GDM1 (cell line): Measurements from ENCODE around the gene STYK1.
"Not testable (repeated sequence)": the region's sequence is repeated elsewhere in the genome, so short reads cannot be mapped to it uniquely, and the experiment has no call there.

Source experiments
- DNase-seq: peaks from one replicate; lab custom pipeline; 2025; lab: John Stamatoyannopoulos, UW

The STYK1 gene

GRCh38 chr12:10688042-10688441 lies 14.2 kb upstream of the STYK1 start:
- no peak for DNase-seq

DNA sequence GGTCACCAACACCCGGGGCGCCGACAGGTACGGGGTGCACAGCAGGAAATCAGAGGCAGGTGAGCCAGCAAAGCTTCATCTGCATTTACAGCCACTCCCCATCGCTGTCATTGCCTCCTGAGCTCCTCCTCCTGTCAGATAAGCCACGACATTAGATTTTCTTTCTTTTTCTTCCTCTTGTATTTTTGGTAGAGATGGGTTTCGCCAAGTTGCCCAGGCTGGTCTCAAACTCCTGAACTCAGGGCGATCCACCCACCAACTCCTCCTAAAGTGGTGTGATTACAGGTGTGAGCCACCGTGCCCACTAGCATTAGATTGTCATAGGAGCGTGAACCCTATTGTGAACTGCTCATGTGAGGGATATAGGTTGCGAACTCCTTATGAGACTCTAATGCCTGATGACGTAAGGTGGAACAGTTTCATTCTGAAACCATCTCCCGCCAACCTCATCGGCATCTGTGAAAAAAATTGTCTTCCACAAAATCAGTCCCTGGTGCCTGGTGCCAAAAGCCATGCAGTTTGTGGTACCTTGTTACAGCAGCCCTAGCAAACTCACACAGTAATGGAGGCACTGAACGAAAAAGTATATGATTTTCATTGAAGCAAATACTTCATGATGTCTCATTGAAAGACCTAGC lies 1.5 kb downstream of the STYK1 start:
- DNase-seq = no peak

- DNase-seq = no peak
Observed at GRCh38 chr12:10669533-10669932, 4.3 kb downstream of the STYK1 start.

GRCh38 chr12:10668526-10668925 lies 5.3 kb downstream of the STYK1 start:
- DNase-seq = no peak

DNA sequence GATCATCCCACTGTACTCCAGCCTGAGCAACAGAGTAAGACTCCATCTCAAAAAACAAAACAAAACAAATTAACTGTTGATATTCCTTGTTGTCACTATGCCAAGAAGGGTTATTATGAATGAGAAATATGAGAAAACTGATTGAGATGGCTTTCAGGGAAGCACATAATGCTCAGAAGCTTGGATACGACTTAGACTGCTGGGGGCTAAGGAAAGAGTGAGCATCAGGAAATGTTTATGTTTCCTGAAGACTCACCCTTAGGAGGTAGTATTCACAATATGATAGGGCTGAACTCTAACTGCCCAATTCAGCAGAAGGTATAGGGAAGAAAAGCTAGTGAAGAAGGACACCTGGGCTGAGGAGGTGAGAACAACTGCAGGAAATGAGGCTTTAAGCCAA lies 6.3 kb downstream of the STYK1 start:
- no peak for DNase-seq

- DNase-seq = no peak
Observed at GRCh38 chr12:10664499-10664898, 9.4 kb downstream of the STYK1 start.

- DNase-seq = no peak
Observed at GRCh38 chr12:10663869-10664268, 10.0 kb downstream of the STYK1 start.

DNA sequence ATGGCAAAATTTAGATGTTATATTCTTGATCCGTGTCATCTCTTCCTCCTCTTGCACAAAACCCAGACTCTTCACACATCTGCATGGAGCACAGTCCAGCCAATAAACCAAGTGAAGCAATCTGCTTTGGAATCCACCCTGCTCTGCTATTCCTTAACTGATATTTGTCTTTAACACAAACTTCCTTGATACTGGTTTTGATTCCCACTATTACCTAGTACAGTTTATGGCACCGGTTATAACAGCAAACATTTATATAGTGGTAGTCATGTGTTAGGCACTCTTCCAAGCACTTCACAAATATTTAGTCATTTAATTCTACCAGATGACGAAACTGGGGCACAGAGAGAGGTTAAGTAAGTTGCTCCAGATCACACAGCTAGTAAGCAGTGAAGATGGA lies 12.5 kb downstream of the STYK1 start:
- DNase-seq = no peak

GRCh38 chr12:10654003-10654402 lies 19.8 kb downstream of the STYK1 start:
- no peak for DNase-seq

DNA sequence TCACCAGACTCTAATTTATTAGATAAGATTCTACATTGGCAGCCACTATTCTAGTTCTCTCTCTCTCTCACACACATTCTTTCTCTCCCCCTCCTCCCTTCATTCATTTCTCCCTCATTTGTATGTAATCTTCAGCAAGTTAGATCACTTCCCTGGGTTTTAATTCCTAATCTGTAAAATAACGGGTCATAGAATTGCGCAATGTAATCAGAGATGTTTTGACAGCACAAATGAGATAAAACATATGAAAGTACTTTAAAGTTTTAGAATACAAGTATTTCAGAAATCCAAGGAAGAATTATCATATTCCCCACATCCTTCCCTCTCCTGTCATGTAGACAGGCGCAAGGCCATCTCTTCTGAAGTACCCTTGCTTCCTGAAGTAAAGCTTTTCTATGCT lies 21.7 kb downstream of the STYK1 start:
- DNase-seq = no peak

DNA sequence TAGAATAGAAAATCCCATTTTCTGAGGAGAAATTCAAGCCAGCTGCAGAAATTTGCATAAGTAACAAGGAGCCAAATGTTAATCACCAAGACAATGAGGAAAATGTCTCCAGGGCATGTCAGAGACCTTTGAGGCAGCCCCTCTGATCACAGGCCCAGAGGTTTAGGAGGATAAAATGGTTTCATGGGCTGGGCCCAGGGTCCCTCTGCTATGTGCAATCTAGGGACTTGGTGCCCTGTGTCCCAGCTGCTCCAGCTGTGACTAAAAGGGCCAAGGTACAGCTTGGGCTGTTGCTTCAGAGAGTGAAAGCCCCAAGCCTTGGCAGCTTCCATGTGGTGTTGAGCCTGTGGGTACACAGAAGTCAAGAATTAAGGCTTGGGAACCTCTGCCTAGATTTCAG lies 27.3 kb downstream of the STYK1 start:
- DNase-seq = not testable (repeated sequence)

GRCh38 chr12:10645910-10646309 lies 27.9 kb downstream of the STYK1 start:
- no peak for DNase-seq

DNA sequence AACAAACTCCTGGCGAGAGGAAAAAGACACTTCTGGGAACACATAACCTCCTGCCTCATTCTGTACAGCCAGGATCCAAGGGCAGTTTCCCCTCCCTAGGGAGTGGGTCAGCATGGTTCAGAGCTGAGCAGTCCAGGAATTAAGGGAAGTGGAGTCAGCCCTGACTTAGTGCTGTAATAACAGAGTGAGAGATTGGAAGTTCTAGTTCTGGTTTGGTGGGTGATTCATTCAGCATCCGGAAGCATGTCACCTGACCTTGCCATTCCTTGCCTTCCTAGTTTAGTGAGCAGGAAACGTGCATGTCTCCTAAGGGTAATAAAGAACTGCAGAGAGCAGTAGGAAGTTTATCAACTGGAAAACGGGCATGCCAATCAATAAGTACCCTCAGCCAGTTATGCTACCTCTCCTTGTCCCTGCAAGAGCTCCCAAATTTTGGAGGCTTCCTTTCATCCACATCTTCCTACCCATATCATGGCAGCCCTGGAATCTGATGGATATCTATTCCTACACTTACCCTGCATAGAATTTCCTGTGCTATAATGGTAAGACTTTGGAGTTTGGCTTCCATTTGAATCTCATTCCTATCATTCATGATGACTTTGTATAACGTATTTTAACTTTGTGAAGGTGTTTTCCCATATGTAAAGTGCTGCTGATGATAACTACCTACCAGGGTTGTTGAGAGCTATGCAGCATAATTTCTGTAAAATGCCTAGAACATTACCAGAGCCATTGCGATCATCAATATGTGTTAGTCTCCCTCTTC lies 31.9 kb downstream of the STYK1 start:
- DNase-seq = no peak

DNA sequence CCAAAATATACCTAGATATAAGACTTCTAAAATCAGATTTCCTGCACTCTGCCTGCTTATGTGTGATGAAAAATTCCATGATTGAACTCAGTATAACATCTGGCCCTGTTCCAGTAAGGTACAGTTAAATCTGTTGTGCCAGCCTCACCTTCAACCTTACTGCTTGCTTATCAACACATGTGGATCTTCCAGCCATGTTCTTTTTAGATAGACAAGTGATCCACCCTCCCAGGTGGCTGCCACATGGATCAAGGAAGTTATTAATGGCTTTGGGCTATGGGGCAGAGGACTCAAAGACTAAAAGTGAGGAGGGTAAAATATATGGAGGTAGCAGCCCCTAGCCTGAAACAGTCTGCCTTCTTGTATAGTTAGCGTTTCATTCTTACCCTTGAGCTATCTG lies 35.1 kb downstream of the STYK1 start:
- no peak for DNase-seq

DNA sequence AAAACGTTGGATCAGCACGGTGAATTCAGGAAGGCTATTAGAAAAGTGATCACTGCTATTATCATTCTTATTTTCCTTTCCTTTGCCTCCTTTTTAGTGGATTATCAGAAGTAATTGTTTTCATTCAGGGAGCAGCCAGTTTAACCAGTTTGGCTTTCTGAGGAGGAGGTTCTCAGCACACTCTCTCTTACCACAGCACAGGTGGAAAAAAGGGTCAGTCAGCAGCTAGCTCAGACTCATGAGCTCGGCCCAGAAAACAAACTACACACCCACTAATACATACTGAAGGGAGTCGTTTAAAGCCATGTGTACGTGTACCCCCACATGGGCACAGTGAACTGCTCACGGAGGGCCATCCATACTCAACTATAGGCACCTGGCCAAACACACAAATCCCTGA lies 37.2 kb downstream of the STYK1 start:
- DNase-seq = no peak

GRCh38 chr12:10636124-10636523 lies 37.7 kb downstream of the STYK1 start:
- DNase-seq = no peak

DNA sequence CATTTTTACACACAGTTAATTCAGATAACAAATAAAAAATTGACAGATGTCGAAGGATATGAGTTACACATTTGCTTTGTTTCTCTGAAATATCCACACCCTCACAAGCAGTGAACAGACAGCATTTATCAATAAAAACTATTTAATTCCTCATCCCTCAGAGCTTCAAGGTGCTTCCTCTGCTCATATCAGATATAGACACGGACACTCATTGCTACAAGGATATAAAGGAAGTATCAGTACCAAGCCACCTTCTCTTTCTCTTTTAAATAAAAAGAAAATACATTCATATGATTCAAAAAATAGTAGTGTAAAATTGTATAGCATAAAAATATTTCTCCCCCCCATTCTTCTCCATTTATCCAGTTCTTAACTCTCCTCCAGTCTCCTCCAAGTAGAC lies 38.5 kb downstream of the STYK1 start:
- no peak for DNase-seq

GRCh38 chr12:10634427-10634826 lies 39.4 kb downstream of the STYK1 start:
- no peak for DNase-seq

DNA sequence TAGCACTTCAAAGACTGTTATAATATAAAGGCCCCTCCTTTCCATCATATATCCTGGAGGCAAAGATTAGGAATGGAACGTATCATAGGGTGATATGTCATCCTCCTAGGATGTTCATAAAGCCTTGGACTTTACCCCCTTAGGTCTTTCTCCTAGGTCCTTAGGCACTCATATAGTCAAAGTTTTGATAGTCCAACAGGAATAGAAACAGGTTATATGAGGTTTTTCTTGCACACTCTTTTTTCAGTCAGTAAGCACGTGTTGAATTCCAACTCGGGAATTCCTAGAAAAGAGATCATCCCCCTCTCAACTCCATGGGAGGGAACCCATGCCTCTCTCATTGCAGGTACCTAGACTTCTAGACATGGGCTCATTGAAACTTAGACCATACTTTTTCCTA lies 40.3 kb downstream of the STYK1 start:
- DNase-seq = no peak

DNA sequence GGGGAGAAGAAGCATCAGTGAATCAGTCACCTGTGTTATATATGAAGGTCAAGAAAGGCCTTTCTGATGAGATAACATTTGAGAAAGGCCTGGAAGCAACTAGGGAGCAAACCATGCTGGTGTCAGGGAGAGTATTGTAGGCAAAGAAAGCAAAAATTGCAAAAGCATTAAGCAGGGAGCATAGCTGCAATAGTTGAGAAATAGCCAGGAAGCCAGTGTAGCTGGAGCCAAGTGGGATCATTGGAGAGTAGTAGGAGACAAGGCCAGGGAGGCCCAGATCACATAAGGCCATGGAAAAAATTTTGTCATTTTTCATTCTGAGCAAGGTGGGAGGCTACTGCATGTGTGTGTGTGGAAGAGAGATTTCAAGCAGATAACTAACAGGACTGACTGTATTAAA lies 41.6 kb downstream of the STYK1 start:
- no peak for DNase-seq

- DNase-seq = no peak
Observed at GRCh38 chr12:10624605-10625004, 49.2 kb downstream of the STYK1 start.

DNA sequence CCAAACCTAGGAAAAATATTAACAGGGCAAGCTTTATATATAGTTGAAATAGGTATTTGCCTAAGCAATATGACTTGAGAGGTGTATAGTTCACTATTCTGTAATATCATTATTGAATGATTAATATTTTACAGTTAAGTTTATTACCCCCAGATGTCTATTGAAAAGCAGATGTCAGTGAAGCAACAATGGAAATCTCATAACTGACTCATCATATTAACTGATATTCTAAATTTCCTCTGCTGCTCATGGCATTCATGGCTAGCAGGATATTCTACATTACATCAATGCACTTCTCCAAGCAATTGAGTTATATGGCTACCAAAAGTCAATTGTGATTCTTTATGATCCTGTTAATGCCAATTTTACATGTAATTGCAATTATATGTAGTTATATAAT lies 50.7 kb downstream of the STYK1 start:
- DNase-seq = no peak

GRCh38 chr12:10621278-10621677 lies 52.6 kb downstream of the STYK1 start:
- no peak for DNase-seq
